Omental fat pad (tissue), 4 donors: ENCODE measurements around the gene MIEF1. TPM values are rescaled to one million over a fixed set of nuclear protein-coding genes. Genes with fewer than 3 reads are reported as not detected.
"Not testable (repeated sequence)": the region's sequence is repeated elsewhere in the genome, so short reads cannot be mapped to it uniquely, and the experiment has no call there.

Experiments
- ATAC-seq: fragments of 150-250 bp; one replicate; pipeline ENCODE4 v1.9.1; 2016; ENCODE audit warnings: mild to moderate bottlenecking, moderate library complexity; ENCODE audit not compliant: low FRiP score
- DNase-seq: peaks from one replicate; pipeline ENCODE4 v3.0.0-alpha.2; 2019; ENCODE audit warnings: low spot score
- CTCF ChIP-seq, 3 donors: fragments of 450-650 bp; IDR thresholded peaks; one replicate each; pipeline ENCODE4 v1.5.1; 2016 to 2017; ENCODE audit warnings: antibody characterized with exemption in 3 of 3, mild to moderate bottlenecking in 3 of 3, moderate library complexity in 2 of 3
- total RNA-seq, 4 donors: library from RNA; depleted of rRNA; stranded (reverse); fragments of >200 nt; gene quantifications; one replicate each; pipeline ENCODE4 v1.1.0, GENCODE V29; 2016

Gene MIEF1
- total RNA-seq, 4 donors from 2014 or later = 23.6 to 46.0 (median 32.4) TPM

DNA sequence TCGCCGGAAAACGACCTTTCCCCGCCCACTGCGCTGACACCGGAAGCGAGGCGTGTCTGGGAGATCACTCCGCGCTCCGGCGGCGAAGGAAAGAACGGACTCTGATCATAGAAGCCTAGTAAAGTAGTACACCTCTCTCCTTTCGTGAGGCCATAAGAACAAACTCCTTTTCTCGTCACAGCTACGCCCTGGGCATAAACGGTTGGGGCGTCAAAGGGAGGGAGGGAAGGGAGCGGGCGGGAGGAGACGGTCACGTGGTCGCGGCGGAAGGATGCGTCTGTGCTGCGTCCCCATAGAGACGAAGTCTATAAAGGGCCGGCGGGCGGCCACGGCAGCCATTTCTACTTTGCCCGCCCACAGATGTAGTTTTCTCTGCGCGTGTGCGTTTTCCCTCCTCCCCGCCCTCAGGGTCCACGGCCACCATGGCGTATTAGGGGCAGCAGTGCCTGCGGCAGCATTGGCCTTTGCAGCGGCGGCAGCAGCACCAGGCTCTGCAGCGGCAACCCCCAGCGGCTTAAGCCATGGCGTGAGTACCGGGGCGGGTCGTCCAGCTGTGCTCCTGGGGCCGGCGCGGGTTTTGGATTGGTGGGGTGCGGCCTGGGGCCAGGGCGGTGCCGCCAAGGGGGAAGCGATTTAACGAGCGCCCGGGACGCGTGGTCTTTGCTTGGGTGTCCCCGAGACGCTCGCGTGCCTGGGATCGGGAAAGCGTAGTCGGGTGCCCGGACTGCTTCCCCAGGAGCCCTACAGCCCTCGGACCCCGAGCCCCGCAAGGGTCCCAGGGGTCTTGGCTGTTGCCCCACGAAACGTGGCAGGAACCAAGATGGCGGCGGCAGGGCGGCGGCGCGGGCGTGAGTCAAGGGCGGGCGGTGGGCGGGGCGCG is 18.4 kb downstream of the MIEF1 start, which contains the start of gene ATF4:
TSS of gene ATF4 (plus strand) at position 337 of the 880 bp plus-strand sequence. CDS start 884 bp downstream, outside the sequence.
- peak; percentile 93 for DNase-seq
- no peak for TF ChIP-seq CTCF (IDR thresholded peaks at IDR 0.05)
- ATAC-seq = peak; percentile 62

- not testable (repeated sequence) for DNase-seq, ATAC-seq
Observed at GRCh38 chr22:39521106-39521885, 19.2 kb downstream of the MIEF1 start.

DNA sequence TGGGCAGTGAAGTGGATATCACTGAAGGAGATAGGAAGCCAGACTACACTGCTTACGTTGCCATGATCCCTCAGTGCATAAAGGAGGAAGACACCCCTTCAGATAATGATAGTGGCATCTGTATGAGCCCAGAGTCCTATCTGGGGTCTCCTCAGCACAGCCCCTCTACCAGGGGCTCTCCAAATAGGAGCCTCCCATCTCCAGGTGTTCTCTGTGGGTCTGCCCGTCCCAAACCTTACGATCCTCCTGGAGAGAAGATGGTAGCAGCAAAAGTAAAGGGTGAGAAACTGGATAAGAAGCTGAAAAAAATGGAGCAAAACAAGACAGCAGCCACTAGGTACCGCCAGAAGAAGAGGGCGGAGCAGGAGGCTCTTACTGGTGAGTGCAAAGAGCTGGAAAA is 20.0 kb downstream of the MIEF1 start:
- ATAC-seq, DNase-seq: not testable (repeated sequence)

- ATAC-seq = no peak
- no peak for TF ChIP-seq CTCF (IDR thresholded peaks at IDR 0.05)
- no peak for DNase-seq
Observed at GRCh38 chr22:39522567-39523300, 20.6 kb downstream of the MIEF1 start.

DNA sequence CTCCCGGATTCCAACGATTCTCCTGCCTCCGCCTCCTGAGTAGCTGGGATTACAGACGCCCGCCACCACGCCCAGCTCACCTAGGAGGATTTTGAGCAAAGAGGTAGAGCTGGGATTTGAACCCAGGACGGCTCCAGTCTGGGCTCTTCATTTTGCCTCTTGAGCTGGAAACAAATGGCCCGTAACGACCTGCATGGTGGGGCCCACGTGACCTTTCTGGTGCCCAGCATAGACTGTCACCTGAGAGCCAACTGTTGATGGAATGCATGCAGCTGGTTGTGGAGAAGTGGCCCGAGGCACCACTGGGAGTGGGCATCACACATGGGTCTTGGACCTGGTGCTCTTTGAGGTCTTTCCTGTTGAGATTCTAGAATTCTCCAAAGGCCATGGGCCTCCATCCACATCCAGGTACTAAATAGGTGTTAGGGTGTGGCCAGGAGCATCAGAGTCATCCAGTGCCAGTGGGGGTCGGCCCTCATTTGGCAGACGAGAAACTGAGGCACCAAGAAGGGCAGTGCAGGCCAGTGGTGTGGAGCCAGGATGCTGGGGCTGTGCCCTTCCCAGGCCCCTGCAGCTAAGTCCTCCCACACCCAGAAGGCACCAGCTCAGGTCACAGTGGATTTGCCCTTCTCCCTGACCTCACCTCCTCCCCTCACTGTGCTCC is 22.1 kb downstream of the MIEF1 start:
- ATAC-seq = no peak
- no peak for TF ChIP-seq CTCF (IDR thresholded peaks at IDR 0.05)
- DNase-seq = no peak

- no peak for TF ChIP-seq CTCF (IDR thresholded peaks at IDR 0.05)
- ATAC-seq = no peak
- no peak for DNase-seq
Observed at GRCh38 chr22:39524753-39525657, 22.9 kb downstream of the MIEF1 start.

- no peak for TF ChIP-seq CTCF (IDR thresholded peaks at IDR 0.05)
- ATAC-seq (no peak), DNase-seq (no peak)
Observed at GRCh38 chr22:39525658-39525975, 23.5 kb downstream of the MIEF1 start.
